NOMO-1 (cell line): ENCODE data around the gene HSD17B10.
"Not testable (repeated sequence)": the region's sequence is repeated elsewhere in the genome, so short reads cannot be mapped to it uniquely, and the experiment has no call there.

ENCODE experiments used
- DNase-seq, 2 experiments: peaks; one replicate each; lab custom pipeline; 2025; ENCODE audit not compliant: unreplicated experiment in 2 of 2; lab: John Stamatoyannopoulos, UW

Gene HSD17B10

DNA sequence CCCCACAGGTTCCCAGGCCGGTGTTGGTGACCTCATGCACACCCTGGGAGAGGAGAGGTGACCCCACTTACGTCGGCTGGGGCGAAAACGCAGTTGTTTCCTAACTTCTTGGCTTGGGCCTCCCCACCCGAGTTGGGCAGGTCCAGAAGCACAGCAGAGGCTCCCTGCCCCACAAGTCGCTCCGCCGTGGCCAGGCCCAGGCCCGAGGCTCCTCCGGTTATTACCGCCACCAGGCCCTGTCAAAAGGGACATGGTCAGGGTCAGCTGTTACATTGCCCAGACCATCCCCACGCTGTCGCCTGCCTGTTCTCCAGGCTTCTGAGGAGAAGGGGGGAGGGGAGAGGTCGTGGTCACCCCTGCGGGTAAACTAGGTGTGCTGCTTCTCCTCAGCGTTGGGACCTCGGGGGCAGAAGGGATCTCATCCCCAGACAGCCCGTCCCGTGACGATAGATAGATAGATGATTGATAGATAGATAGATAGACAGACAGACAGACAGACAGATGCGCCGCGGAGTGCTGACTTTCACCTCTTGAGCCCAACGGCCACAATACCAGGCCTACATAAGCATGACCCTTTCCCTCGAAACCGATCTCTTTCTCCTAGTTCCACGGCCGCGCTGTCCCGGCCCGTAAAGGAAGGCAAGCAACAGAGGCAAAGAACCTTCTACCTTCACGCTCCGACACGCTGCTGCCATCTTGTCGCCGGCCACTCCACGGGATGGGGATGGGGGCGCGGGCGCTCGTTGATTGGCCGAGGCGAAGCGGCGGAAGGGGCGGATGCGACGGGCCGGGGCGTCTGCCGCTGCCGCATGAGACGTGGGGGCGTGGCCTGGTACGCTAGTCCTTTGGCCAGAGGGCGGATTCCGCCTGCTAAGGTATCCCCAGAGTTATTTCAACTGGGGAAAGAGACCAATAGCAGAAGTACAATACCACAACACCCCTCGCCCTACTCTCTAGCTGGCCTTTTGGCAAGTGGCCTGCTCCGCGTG, at the start of gene HSD17B10:
HSD17B10 (minus strand) TSS at position 720 of the 989 bp plus-strand sequence; CDS start at position 695, 25 bp downstream.
- peak; percentile 86 to 89 for DNase-seq

DNA sequence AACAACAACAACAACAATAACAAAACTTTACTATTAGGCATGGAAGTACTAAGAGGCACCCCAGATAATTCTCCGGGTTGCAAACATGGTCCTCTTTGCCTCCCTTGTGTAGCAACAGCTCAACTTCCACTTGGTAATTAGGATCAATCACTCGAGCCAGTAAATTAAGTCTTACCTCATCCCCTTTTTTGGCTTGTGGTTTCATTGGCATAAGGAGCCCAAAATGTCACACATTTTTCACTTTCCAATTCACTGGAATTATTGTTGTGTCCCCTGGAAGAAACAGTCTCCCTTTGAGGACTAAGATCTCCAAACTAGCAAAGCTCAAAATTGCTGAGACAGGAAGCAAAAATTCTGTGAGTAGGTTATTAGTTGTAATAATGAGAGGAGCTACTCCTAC, 49.2 kb upstream of the HSD17B10 start:
- DNase-seq: no peak

GRCh38 chrX:53481816-53482465, 47.8 kb upstream of the HSD17B10 start:
- peak; percentile 46 to 62 for DNase-seq

- DNase-seq: no peak
Measured at GRCh38 chrX:53481093-53481492, 46.9 kb upstream of the HSD17B10 start.

DNA sequence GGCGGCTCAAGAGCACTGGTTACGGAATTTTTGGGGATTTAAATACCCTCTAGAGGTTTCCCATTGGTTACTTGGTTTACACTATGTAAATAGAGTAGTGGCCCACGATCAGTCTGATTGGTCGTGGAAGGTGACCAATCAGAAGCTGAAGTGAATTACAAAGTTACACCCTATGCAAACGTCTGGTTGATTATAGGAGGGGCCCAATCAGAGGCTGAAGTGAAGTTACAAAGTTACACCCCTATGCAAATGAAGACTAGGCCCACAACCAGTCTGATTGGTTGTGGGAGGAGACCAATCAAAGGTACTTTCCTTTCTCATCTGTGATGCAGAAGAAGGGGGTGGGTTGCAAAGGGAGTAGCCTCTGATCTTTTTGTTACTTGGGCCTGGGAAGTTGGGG, 45.1 kb upstream of the HSD17B10 start:
- DNase-seq: no peak

DNA sequence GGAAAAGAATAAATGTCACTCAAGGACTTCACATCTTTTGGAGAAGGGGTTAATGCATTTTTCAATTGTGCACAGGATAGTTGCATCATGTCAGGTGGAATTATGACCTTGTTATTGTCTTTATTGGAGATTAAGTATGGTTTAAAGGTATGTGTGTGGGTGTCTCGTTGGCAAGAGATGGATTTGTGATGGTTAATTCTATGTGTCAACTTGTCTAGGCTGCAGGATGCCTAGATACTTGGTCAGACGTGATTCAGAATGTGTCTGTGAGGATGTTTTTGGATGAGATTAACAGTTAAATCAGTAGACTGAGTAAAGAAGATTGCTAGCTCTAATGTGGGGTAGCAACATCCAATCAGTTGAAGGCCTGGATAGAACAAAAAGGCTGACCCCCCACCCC, 42.2 kb upstream of the HSD17B10 start:
- no peak for DNase-seq

DNA sequence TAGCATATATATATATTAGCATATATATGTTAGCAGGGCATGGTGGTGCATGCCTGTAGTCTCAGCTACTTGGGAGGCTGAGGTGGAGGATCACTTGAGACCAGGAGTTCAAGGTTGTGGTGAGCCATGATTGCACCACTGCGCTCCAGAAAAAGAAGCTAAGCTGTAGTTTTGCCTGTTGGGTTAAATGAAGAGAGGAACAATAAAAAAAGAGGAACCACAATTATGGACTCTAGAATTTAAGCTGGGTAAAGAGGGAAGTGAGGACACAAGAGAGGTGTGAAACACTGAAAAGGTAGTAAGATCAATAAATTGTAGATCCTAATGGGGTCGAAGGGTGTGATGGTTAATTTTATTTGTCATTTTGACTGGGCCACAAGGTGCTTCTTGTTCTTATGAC, 40.5 kb upstream of the HSD17B10 start:
- DNase-seq: peak; percentile 72 to 95

DNA sequence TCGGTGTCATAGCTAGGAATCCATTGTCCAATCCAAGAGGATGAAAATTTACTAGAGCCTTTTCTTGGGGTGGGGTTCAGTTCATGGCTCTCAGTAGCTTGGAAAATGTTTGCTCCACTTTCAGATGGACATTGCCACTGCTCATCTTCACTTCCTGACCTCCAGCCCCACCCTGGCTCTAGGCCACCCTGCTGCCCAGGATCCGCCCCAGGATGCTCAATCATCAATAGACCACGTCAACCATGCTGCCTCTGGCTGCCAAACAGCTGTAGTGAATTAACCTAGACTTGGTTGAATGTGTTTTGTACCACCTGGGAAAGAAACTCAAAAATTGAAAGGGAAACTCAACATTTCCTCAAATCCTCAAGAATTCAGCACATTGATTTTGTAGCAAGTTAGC, 37.2 kb upstream of the HSD17B10 start:
- no peak for DNase-seq

- not testable (repeated sequence) for DNase-seq
Measured at GRCh38 chrX:53468659-53469058, 34.5 kb upstream of the HSD17B10 start.

DNA sequence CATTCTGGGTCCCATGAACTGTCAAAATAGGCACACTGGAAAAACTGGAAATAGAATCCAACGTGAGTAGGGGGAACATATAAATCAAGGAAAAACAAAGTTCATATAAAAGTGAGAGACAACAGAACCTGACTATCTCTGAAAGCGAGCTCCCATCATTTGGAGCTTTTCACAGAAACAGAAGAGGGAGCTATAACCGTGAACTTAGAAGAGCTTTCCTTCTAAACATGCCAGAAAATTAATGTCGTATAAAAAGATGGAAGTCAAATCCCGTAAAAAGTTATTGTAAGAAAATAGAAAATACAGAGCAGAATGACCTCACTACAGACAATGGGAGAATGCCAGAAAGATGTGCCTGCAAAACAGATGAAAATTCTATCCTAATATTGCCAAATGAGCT, 23.9 kb upstream of the HSD17B10 start:
- DNase-seq: no peak

GRCh38 chrX:53456254-53456653, 22.1 kb upstream of the HSD17B10 start:
- peak in 1 of 2 experiments; percentile 41 for DNase-seq

DNA sequence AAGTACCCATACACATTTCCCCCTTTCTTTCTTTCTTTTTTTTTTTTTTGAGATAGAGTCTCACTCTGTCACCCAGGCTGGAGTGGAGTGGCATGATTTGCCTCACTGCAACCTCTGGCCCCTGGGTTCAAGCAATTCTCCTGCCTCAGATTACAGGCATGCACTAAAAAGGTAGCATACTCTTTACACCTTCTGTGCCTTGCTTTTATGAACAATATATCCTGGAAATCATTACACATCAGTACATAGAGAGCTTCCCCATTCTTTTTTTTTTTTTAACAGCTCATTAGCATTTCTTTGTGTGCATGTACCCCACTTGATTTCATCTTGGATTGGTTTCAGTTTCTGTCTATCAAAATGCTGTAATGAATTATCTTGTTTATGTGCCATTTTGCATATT, 18.6 kb upstream of the HSD17B10 start:
- no peak for DNase-seq

DNA sequence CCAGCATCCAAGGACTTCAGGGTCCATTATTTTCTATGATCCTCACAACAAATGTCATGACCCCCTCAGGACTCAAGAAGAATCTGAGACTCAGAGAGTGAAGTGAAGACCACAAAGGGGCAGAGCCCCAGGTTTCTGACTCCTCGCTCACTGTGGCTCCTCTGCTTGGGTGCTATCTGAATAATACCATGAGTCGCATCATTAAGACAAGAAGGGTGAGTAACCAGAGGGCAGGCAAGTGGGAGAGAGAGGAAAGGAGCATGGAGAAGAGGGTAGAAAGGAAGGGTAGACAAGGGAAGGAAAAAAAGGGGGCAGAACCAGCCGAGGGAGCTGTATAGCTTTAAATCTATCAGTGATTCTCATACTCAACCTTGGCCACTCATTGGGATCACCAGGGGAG, 15.5 kb upstream of the HSD17B10 start:
- no peak for DNase-seq

- DNase-seq: no peak
Measured at GRCh38 chrX:53447441-53447840, 13.3 kb upstream of the HSD17B10 start.

- DNase-seq: peak; percentile 49 to 50
Measured at GRCh38 chrX:53445977-53446376, 11.8 kb upstream of the HSD17B10 start.

DNA sequence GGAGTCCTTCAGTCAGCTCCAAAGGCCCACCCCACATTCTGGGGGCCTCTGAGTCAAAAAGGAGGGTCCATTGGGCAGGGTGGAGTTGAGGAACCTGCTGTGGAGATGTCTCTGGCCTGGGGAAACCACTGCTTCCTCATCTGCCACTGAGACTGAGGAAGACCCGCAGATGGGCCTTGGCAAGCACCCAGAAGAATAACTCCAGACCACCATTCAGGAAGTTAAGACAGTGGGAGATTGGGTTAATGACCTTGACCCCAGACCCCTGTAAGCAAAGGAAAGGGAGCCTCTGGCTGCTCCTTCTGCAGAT, 8.1 kb upstream of the HSD17B10 start:
- peak; percentile 54 to 60 for DNase-seq

DNA sequence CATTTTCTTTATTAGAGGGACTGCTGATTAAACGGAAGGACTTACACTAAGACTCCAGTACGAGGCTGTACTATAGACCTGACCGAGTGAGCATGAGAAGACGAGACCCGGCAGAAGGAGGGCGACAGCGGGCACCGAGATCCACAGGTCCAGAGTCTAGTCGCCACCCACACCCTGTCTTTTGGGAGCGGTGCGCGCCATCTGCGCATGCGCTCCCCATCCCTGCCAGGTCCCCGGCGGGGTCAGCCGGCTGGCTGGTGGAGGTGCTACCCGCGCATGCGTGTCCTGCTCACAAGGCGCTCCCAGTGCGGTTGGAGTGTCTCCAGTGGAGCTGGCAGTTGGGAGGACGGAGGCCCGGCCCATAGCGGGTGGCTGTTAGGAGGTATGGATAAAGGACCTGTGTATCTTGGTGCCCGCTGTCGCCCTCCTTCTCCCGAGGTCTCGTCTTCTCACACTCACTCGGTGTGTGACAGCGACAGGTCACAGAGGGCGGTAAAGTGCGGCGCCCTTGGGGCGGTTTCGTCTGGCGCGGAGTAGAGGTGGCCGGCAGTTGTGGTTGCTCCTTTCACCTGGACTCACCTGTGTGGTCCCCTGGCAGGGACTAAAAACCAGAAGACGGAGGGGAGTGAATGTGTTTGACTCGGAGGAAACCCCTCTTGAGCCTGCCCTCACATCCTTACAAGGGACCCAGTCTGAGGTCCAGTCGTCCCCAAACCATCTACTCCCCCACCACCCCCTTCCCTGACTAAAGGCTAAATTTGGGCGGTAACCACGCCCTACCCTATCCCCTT, 7.6 kb upstream of the HSD17B10 start:
- peak; percentile 67 to 69 for DNase-seq

- DNase-seq: peak; percentile 81 to 87
Measured at GRCh38 chrX:53440621-53441517, 6.7 kb upstream of the HSD17B10 start.

DNA sequence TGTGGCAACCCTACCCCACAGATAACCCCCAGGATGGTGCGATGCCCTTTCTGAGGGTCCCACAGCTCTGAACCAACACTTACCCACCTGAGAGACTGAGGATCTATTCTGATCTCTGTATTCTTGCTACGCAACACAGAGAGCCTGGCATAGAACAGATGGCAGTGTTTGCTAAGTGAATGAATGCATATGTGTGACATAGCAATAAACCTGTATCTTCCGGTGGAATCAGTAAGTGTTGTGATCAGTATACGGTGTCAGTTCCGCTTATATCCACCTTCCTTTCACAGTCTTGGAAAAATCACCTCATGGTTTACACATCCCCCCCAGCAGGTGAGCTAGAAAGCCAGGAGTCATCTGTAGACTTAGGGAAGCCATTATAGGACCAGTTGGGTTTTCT, 5.9 kb upstream of the HSD17B10 start:
- DNase-seq: peak in 1 of 2 experiments; percentile 50

GRCh38 chrX:53438832-53439230, 4.7 kb upstream of the HSD17B10 start:
- no peak for DNase-seq
